ENCODE results near the gene CC2D2A.

DNA sequence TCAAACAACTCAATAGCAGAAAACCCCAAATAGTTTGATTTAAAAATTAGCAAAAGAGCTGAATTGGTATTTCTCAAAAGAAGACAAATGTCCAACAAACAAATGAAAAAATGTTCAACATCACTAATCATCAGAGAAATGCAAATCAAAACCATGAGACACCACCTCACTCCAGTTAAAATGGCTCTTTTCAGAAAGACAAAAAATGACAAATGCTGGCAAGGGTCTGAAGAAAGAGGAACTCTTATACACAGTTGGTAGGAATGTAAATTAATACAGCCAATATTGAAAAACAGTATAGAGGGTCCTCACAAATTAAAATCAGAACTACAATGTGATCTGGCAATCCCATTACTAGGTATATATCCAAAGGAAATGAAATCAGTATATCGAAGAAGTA is 115.1 kb downstream of the CC2D2A start:
- TF ChIP-seq, protein P1, sequence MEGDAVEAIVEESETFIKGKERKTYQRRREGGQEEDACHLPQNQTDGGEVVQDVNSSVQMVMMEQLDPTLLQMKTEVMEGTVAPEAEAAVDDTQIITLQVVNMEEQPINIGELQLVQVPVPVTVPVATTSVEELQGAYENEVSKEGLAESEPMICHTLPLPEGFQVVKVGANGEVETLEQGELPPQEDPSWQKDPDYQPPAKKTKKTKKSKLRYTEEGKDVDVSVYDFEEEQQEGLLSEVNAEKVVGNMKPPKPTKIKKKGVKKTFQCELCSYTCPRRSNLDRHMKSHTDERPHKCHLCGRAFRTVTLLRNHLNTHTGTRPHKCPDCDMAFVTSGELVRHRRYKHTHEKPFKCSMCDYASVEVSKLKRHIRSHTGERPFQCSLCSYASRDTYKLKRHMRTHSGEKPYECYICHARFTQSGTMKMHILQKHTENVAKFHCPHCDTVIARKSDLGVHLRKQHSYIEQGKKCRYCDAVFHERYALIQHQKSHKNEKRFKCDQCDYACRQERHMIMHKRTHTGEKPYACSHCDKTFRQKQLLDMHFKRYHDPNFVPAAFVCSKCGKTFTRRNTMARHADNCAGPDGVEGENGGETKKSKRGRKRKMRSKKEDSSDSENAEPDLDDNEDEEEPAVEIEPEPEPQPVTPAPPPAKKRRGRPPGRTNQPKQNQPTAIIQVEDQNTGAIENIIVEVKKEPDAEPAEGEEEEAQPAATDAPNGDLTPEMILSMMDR (IDR thresholded peaks at IDR 0.05 in 8 of 11, conservative IDR thresholded peaks at IDR 0.05 in 3 of 11) = no peak
- TF ChIP-seq POLR2AphosphoS5 (IDR thresholded peaks at IDR 0.05) = no peak
